Ureter (tissue), 1 donor: Measurements from ENCODE around the gene F7. TPM values are rescaled to one million over a fixed set of nuclear protein-coding genes. Genes with fewer than 3 reads are reported as not detected.
"Not testable (repeated sequence)": the region's sequence is repeated elsewhere in the genome, so short reads cannot be mapped to it uniquely, and the experiment has no call there.

ENCODE experiments used
- DNase-seq: peaks from one replicate; pipeline ENCODE4 v3.0.0-alpha.2; 2020; ENCODE audit warnings: low spot score
- total RNA-seq: library from RNA; stranded (reverse); gene quantifications from one replicate; pipeline ENCODE4 v1.2.4, GENCODE V29; 2023
- donor health status: DM: yes; HTN: yes; CAD: no.

The F7 gene
- total RNA-seq, 1 donor from 2014 or later, result not detected

- not testable (repeated sequence) for DNase-seq
Measured at GRCh38 chr13:113102302-113102701, 3.3 kb upstream of the F7 start.

- DNase-seq, result no peak
Measured at GRCh38 chr13:113102727-113103126, 2.9 kb upstream of the F7 start.

- DNase-seq, result no peak
Measured at GRCh38 chr13:113103646-113104045, 1.9 kb upstream of the F7 start.

GRCh38 chr13:113105921-113106452 is 396 bp downstream of the F7 start:
- no peak for DNase-seq

- DNase-seq, result no peak
Measured at GRCh38 chr13:113106711-113107351, 1.2 kb downstream of the F7 start.

GRCh38 chr13:113108521-113108920 is 2.9 kb downstream of the F7 start:
- not testable (repeated sequence) for DNase-seq

GRCh38 chr13:113109151-113110047 is 3.8 kb downstream of the F7 start:
- no peak for DNase-seq

- DNase-seq, result no peak
Measured at GRCh38 chr13:113110048-113110851, 4.7 kb downstream of the F7 start.

- DNase-seq, result no peak
Measured at GRCh38 chr13:113110852-113111315, 5.3 kb downstream of the F7 start.

GRCh38 chr13:113111821-113112220 is 6.2 kb downstream of the F7 start:
- DNase-seq, result not testable (repeated sequence)

- DNase-seq, result not testable (repeated sequence)
Measured at GRCh38 chr13:113112475-113112874, 6.9 kb downstream of the F7 start.

GRCh38 chr13:113112893-113113845 is 7.6 kb downstream of the F7 start:
- peak; percentile 9 for DNase-seq

- peak; percentile 36 for DNase-seq
Measured at GRCh38 chr13:113113846-113114271, 8.3 kb downstream of the F7 start.

GRCh38 chr13:113114511-113115362 is 9.1 kb downstream of the F7 start:
- DNase-seq, result peak; percentile 27

GRCh38 chr13:113115363-113116205 is 10.0 kb downstream of the F7 start:
- no peak for DNase-seq

GRCh38 chr13:113116206-113116800 is 10.7 kb downstream of the F7 start:
- DNase-seq, result no peak

- no peak for DNase-seq
Measured at GRCh38 chr13:113116871-113117271, 11.3 kb downstream of the F7 start.

GRCh38 chr13:113117335-113117872 is 11.8 kb downstream of the F7 start:
- no peak for DNase-seq
